A673 (cell line): ENCODE results near the gene RBM3. TPM values are rescaled to one million over a fixed set of nuclear protein-coding genes. Genes with fewer than 3 reads are reported as not detected.

ENCODE experiments used
- BruUV-seq: library from RNA; stranded (reverse); fragments of 400-500 nt; replicated peaks from 2 replicates; lab custom pipeline; 2021; lab: Mats Ljungman, UMichigan
- CTCF ChIA-PET: fragments of 300-600 bp; sonication (Branson Sonifier 250); formaldehyde crosslinking; loops from one replicate; lab custom pipeline; 2022; ENCODE audit warnings: antibody characterized with exemption; lab: Charles Lee
- POLR2A ChIA-PET: fragments of 300-600 bp; sonication (Branson Sonifier 250); formaldehyde crosslinking; loops from one replicate; lab custom pipeline; 2022; ENCODE audit warnings: antibody characterized with exemption; ENCODE audit not compliant: low non-redundant PET; lab: Charles Lee
- DNase-seq: peaks from one replicate; pipeline ENCODE4 v3.0.0-alpha.2; 2015; ENCODE audit warnings: low spot score
- H3K27ac ChIP-seq: fragments of 200-600 bp; sonication (generic); 2 replicates; pipeline ENCODE4 v1.5.1; 2016; ENCODE audit warnings: mixed run types, low read depth, mild to moderate bottlenecking, mixed read lengths, antibody characterized with exemption, low read length; ENCODE audit not compliant: poor library complexity, severe bottlenecking
- H3K27me3 ChIP-seq: fragments of 200-600 bp; sonication (generic); replicated peaks from 2 replicates; pipeline ENCODE4 v1.6.1; 2017; ENCODE audit warnings: mixed run types, low read depth, mild to moderate bottlenecking, mixed read lengths, antibody characterized with exemption, low read length; ENCODE audit not compliant: insufficient read depth, poor library complexity
- H3K36me3 ChIP-seq: fragments of 200-600 bp; sonication (generic); 2 replicates; pipeline ENCODE4 v1.6.1; 2016; ENCODE audit warnings: mixed run types, mild to moderate bottlenecking, mixed read lengths, antibody characterized with exemption, low read length; ENCODE audit not compliant: insufficient read depth, poor library complexity, severe bottlenecking
- H3K4me1 ChIP-seq: fragments of 200-600 bp; sonication (generic); 2 replicates; pipeline ENCODE4 v1.6.1; 2017; ENCODE audit warnings: mixed run types, mild to moderate bottlenecking, mixed read lengths, antibody characterized with exemption, low read length; ENCODE audit not compliant: insufficient read depth, poor library complexity, severe bottlenecking
- H3K4me3 ChIP-seq: fragments of 200-600 bp; sonication (generic); 2 replicates; pipeline ENCODE4 v1.5.1; 2016; ENCODE audit warnings: low read depth, mixed run types, mild to moderate bottlenecking, mixed read lengths, low read length; ENCODE audit not compliant: poor library complexity, severe bottlenecking
- H3K9me3 ChIP-seq: fragments of 200-600 bp; sonication (generic); 2 replicates; pipeline ENCODE4 v1.6.1; 2016; ENCODE audit warnings: mixed run types, low read depth, mild to moderate bottlenecking, mixed read lengths, antibody characterized with exemption, low read length; ENCODE audit not compliant: poor library complexity, severe bottlenecking
- CTCF ChIP-seq: fragments of 300-800, 200-600 bp; sonication (generic); conservative IDR thresholded peaks from 2 replicates; pipeline ENCODE4 v1.5.1; 2017; ENCODE audit warnings: low read depth, mild to moderate bottlenecking, antibody characterized with exemption, low read length, moderate library complexity, mixed read lengths
- EZH2 ChIP-seq: fragments of 200-600 bp; sonication (generic); IDR thresholded peaks from 2 replicates; pipeline ENCODE4 v1.6.1; 2017; ENCODE audit warnings: borderline replicate concordance, low read depth, mild to moderate bottlenecking, mixed read lengths, antibody characterized with exemption, low read length; ENCODE audit not compliant: poor library complexity, severe bottlenecking
- intact Hi-C: fragments of 100-400 bp; cut with micrococcal nuclease; formaldehyde crosslinking; loops from one replicate; pipeline ENCODE4 v1.10.0; 2022; ENCODE audit not compliant: unreplicated experiment
- total RNA-seq: library from RNA; stranded (reverse); gene quantifications from 2 replicates; pipeline ENCODE4 v1.2.3, GENCODE V29; 2021

Gene RBM3
- total RNA-seq, 1 experiment from 2014 or later = 259 TPM

GRCh38 chrX:48579259-48579658 lies 5.0 kb downstream of the RBM3 start:
- Histone ChIP-seq H3K4me1 (peaks cover 4% of the 10 kb centered on the region), H3K27me3 (no peaks in the 10 kb centered on the region), H3K9me3 (no peaks in the 10 kb centered on the region), H3K27ac (no peak overlapping the region), H3K4me3 (no peak overlapping the region), H3K36me3 (peaks cover 40% of the 10 kb centered on the region)
- no peak for DNase-seq
- TF ChIP-seq CTCF (no peak), EZH2 (no peak)
- CTCF ChIA-PET = interaction anchor here (0.6 kb wide), 1 partner anchor 105 kb away, joined by 3 read pairs; no protein-coding TSS in a partner anchor
- no TSS peak for BruUV-seq
- POLR2A ChIA-PET = no interaction called here
- intact Hi-C loops = no loop called here

- Histone ChIP-seq H3K27me3 (no peaks in the 10 kb centered on the region), H3K27ac (no peak overlapping the region), H3K4me3 (no peak overlapping the region), H3K4me1 (peaks cover 4% of the 10 kb centered on the region), H3K9me3 (no peaks in the 10 kb centered on the region), H3K36me3 (peaks cover 32% of the 10 kb centered on the region)
- ChIA-PET POLR2A (no interaction called here), CTCF (no interaction called here)
- intact Hi-C loops = no loop called here
- TF ChIP-seq CTCF (no peak), EZH2 (no peak)
- no peak for DNase-seq
- no TSS peak for BruUV-seq
Observed at GRCh38 chrX:48580662-48581061, 6.4 kb downstream of the RBM3 start.

GRCh38 chrX:48584698-48585097 lies 10.4 kb downstream of the RBM3 start:
- POLR2A ChIA-PET = no interaction called here
- H3K4me1 ChIP-seq = no peaks in the 10 kb centered on the region
- CTCF ChIA-PET = no interaction called here
- H3K36me3 ChIP-seq = peaks cover under 1% of the 10 kb centered on the region
- intact Hi-C loops = no loop called here
- no peak for TF ChIP-seq EZH2
- no peak for TF ChIP-seq CTCF
- no TSS peak for BruUV-seq
- no peaks in the 10 kb centered on the region for H3K27me3 ChIP-seq
- H3K9me3 ChIP-seq = no peaks in the 10 kb centered on the region
- DNase-seq = no peak
- no peak overlapping the region for H3K4me3 ChIP-seq
- no peak overlapping the region for H3K27ac ChIP-seq
